H1 (cell line): ENCODE measurements around the gene SHMT2. TPM values are rescaled to one million over a fixed set of nuclear protein-coding genes. Genes with fewer than 3 reads are reported as not detected.

ENCODE experiments used
- CTCF ChIA-PET: fragments of 300-600 bp; sonication (Branson Sonifier 250); formaldehyde crosslinking; loops from one replicate; lab custom pipeline; 2021; ENCODE audit not compliant: partially characterized antibody; lab: Charles Lee
- POLR2A ChIA-PET: fragments of 300-600 bp; sonication (Branson Sonifier 250); formaldehyde crosslinking; loops from one replicate; lab custom pipeline; 2021; ENCODE audit warnings: inconsistent platforms; ENCODE audit not compliant: partially characterized antibody; lab: Charles Lee
- DNase-seq, 2 experiments: peaks; one replicate each; pipeline versions ENCODE4 v3.0.0 to v3.0.0-alpha.2; 2010 to 2022; ENCODE audit warnings: low spot score in 2 of 2, low read depth in 1 of 2, mixed read lengths in 1 of 2
- FAIRE-seq: peaks from 2 replicates; lab custom pipeline; 2011; peaks lifted over from hg19 to GRCh38; lab: Jason Lieb, UNC
- H2AFZ ChIP-seq: 2 replicates; pipeline ENCODE4 v1.8.1; 2012; ENCODE audit warnings: low read length, inconsistent platforms
- H2AK5ac ChIP-seq: 2 replicates; pipeline ENCODE4 v1.6.1; 2013; ENCODE audit warnings: low read depth, low read length
- H2BK120ac ChIP-seq: replicated peaks from 2 replicates; pipeline ENCODE3; 2013; ENCODE audit warnings: low read depth, low read length, inconsistent platforms
- H2BK12ac ChIP-seq: 2 replicates; pipeline ENCODE4 v1.6.1; 2013; ENCODE audit warnings: low read depth, low read length
- H2BK15ac ChIP-seq: 2 replicates; pipeline ENCODE4 v1.6.1; 2013; ENCODE audit warnings: low read length
- H2BK20ac ChIP-seq: 2 replicates; pipeline ENCODE4 v1.6.1; 2013; ENCODE audit warnings: low read length
- H2BK5ac ChIP-seq: 2 replicates; pipeline ENCODE4 v1.6.1; 2013; ENCODE audit warnings: low read depth, low read length
- H3K14ac ChIP-seq: 2 replicates; pipeline ENCODE4 v1.6.1; 2013; ENCODE audit warnings: inconsistent platforms; ENCODE audit not compliant: insufficient read length
- H3K18ac ChIP-seq: 2 replicates; pipeline ENCODE4 v1.6.1; 2013; ENCODE audit warnings: low read length; ENCODE audit errors: extremely low read depth
- H3K23ac ChIP-seq: 2 replicates; pipeline ENCODE4 v1.6.1; 2013; ENCODE audit warnings: inconsistent platforms; ENCODE audit not compliant: insufficient read length
- H3K23me2 ChIP-seq: 2 replicates; pipeline ENCODE4 v1.6.1; 2013; ENCODE audit warnings: low read depth, low read length
- H3K27ac ChIP-seq: 2 replicates; pipeline ENCODE4 v1.6.1; 2011; ENCODE audit warnings: low read depth, low read length, inconsistent platforms
- H3K27me3 ChIP-seq, 4 experiments: replicated peaks in 1 of 4; 1 replicate in 1 of 4; 2 replicates in 3 of 4; pipeline versions ENCODE4 v1.6.1 to v1.8.1; 2011 to 2013; ENCODE audit warnings: low read length in 3 of 4, mild to moderate bottlenecking in 3 of 4, inconsistent platforms in 2 of 4, mixed read lengths in 2 of 4, moderate library complexity in 1 of 4; ENCODE audit not compliant: control insufficient read depth in 3 of 4, insufficient read depth in 3 of 4; ENCODE audit errors: extremely low read depth in 1 of 4
- H3K36me3 ChIP-seq, 4 experiments: 2 replicates each; pipeline versions ENCODE4 v1.6.1 to v1.8.1; 2011 to 2013; ENCODE audit warnings: mild to moderate bottlenecking in 4 of 4, low read length in 3 of 4, moderate library complexity in 2 of 4, control low read depth in 1 of 4, inconsistent platforms in 1 of 4; ENCODE audit not compliant: insufficient read depth in 4 of 4, control insufficient read depth in 2 of 4
- H3K4ac ChIP-seq: replicated peaks from 2 replicates; pipeline ENCODE3; 2013; ENCODE audit warnings: low read length, low read depth, mixed read lengths, inconsistent platforms; ENCODE audit not compliant: insufficient read length
- H3K4me1 ChIP-seq, 4 experiments: replicated peaks in 1 of 4; 1 replicate in 1 of 4; 2 replicates in 3 of 4; pipeline versions ENCODE4 v1.6.1 to v1.8.1; 2011 to 2013; ENCODE audit warnings: low read length in 3 of 4, inconsistent platforms in 2 of 4, mixed read lengths in 1 of 4; ENCODE audit not compliant: insufficient read depth in 4 of 4, control insufficient read depth in 3 of 4
- H3K4me2 ChIP-seq, 2 experiments: 2 replicates each; pipeline versions ENCODE4 v1.6.1 to v1.8.1; 2011 to 2013; ENCODE audit warnings: low read depth in 2 of 2, low read length in 2 of 2, control low read depth in 1 of 2, inconsistent platforms in 1 of 2, mild to moderate bottlenecking in 1 of 2; ENCODE audit not compliant: insufficient read depth in 1 of 2
- H3K4me3 ChIP-seq, 4 experiments: fragments of 200-600, 300-600 bp in 1 of 4; sonication (generic), shearing (Covaris generic), sonication (Bioruptor Twin) in 1 of 4; 2 replicates each; pipeline versions ENCODE4 v1.5.1 to v1.8.1; 2011 to 2016; ENCODE audit warnings: low read length in 4 of 4, low read depth in 3 of 4, control low read depth in 2 of 4, inconsistent platforms in 2 of 4, mild to moderate bottlenecking in 2 of 4, mixed read lengths in 1 of 4, moderate library complexity in 1 of 4; ENCODE audit not compliant: insufficient read depth in 2 of 4; ENCODE audit errors: extremely low read depth in 1 of 4
- H3K56ac ChIP-seq: replicated peaks from 2 replicates; pipeline ENCODE3; 2013; ENCODE audit warnings: low read depth, mild to moderate bottlenecking, mixed read lengths, low read length, inconsistent platforms; ENCODE audit not compliant: insufficient read length
- H3K79me1 ChIP-seq: 2 replicates; pipeline ENCODE4 v1.6.1; 2013; ENCODE audit warnings: low read depth, low read length, control low read depth
- H3K79me2 ChIP-seq, 2 experiments: 2 replicates each; pipeline versions ENCODE4 v1.6.1 to v1.8.1; 2012 to 2013; ENCODE audit warnings: low read length in 2 of 2, mild to moderate bottlenecking in 2 of 2, inconsistent platforms in 1 of 2; ENCODE audit not compliant: insufficient read depth in 2 of 2, control insufficient read depth in 1 of 2
- H3K9ac ChIP-seq, 4 experiments: replicated peaks in 1 of 4; 1 replicate in 1 of 4; 2 replicates in 3 of 4; pipeline versions ENCODE4 v1.6.1 to v1.8.1; 2011 to 2013; ENCODE audit warnings: low read depth in 3 of 4, low read length in 3 of 4, control low read depth in 2 of 4, mild to moderate bottlenecking in 2 of 4, moderate library complexity in 2 of 4, inconsistent platforms in 1 of 4; ENCODE audit errors: extremely low read depth in 1 of 4
- H3K9me3 ChIP-seq, 2 experiments: 2 replicates each; pipeline versions ENCODE4 v1.6.1 to v1.8.1; 2012 to 2013; ENCODE audit warnings: mild to moderate bottlenecking in 2 of 2, moderate library complexity in 2 of 2, control low read depth in 1 of 2, inconsistent platforms in 1 of 2, low read depth in 1 of 2, low read length in 1 of 2, mixed read lengths in 1 of 2; ENCODE audit not compliant: insufficient read depth in 2 of 2
- H4K20me1 ChIP-seq, 2 experiments: replicated peaks in 1 of 2; 2 replicates each; pipeline versions ENCODE3 to v1.8.1; 2011 to 2013; ENCODE audit warnings: inconsistent platforms in 2 of 2, low read length in 2 of 2, mild to moderate bottlenecking in 1 of 2; ENCODE audit not compliant: insufficient read depth in 2 of 2, control insufficient read depth in 1 of 2
- H4K5ac ChIP-seq: 2 replicates; pipeline ENCODE4 v1.6.1; 2013; ENCODE audit warnings: low read length, low read depth, mixed read lengths, inconsistent platforms; ENCODE audit not compliant: insufficient read length
- H4K8ac ChIP-seq: 2 replicates; pipeline ENCODE4 v1.8.0; 2013; ENCODE audit warnings: mild to moderate bottlenecking, moderate library complexity, low read length, inconsistent platforms; ENCODE audit not compliant: insufficient read depth; ENCODE audit errors: extremely low read depth
- H4K91ac ChIP-seq: replicated peaks from 2 replicates; pipeline ENCODE3; 2013; ENCODE audit warnings: low read length, mixed read lengths, inconsistent platforms; ENCODE audit not compliant: insufficient read length
- CBX5 ChIP-seq: fragments of 300-800, 300-1000 bp; sonication (generic); IDR thresholded peaks from 2 replicates; pipeline ENCODE4 v1.7.1; 2016; ENCODE audit warnings: antibody characterized with exemption, low read length, low read depth
- JUN ChIP-seq: IDR thresholded peaks from 2 replicates; pipeline ENCODE4 v1.6.1; 2011; ENCODE audit warnings: low read depth, mild to moderate bottlenecking, improper control_type of control experiment, low read length
- KDM1A ChIP-seq: fragments of 200-600, 300-600 bp; sonication (generic); IDR thresholded peaks from 2 replicates; pipeline ENCODE4 v1.7.1; 2016; ENCODE audit warnings: mild to moderate bottlenecking, low read length, borderline replicate concordance
- RAD21 ChIP-seq, 2 experiments: IDR thresholded peaks in 1 of 2; conservative IDR thresholded peaks in 1 of 2; 2 replicates each; pipeline ENCODE4 v1.6.1; 2011; ENCODE audit warnings: low read depth in 2 of 2, low read length in 2 of 2, improper control_type of control experiment in 1 of 2, inconsistent platforms in 1 of 2, mild to moderate bottlenecking in 1 of 2, moderate library complexity in 1 of 2
- WGBS, 2 experiments: shearing (Covaris generic) in 1 of 2; methylation state at CpG; one replicate each; pipeline versions ENCODE4 v1.1.6 to v1.1.7; 2013 to 2015; ENCODE audit warnings: low lambda C conversion rate in 2 of 2, mixed read lengths in 2 of 2, inconsistent platforms in 1 of 2, low coverage in 1 of 2, missing lambda C conversion rate in 1 of 2; ENCODE audit not compliant: insufficient replicate concordance in 2 of 2, insufficient coverage in 1 of 2, insufficient read length in 1 of 2; ENCODE audit errors: extremely low coverage in 1 of 2, missing lambda C conversion rate in 1 of 2; 5-methylcytosine and 5-hydroxymethylcytosine counted together
- polyA plus RNA-seq, 7 experiments: library from polyadenylated mRNA; depleted of rRNA in 3 of 7; stranded (reverse) in 5 of 7; unstranded in 2 of 7; fragments of >200 nt in 5 of 7; fragments of 200-250 nt in 2 of 7; gene quantifications; 1 replicate in 5 of 7; 2 replicates in 1 of 7; 4 replicates in 1 of 7; pipeline versions ENCODE4 v1.2.1 to v1.2.3, GENCODE V29; 2011 to 2013; ENCODE audit warnings: missing spikeins in 2 of 7, mixed read lengths in 2 of 7
- total RNA-seq: library from RNA; stranded (reverse); fragmentation: NEBNext Ultra II Directional; extraction: Animal tissue kit (Norgen Biotek cat#: 25700); gene quantifications from 2 replicates; pipeline ENCODE4 v1.2.1, GENCODE V29; 2021

SHMT2 gene
- total and polyA plus RNA-seq, 2 of the 8 experiments (the other 6 are each of a cell fraction or from before 2014, with no cell fraction given), result 274 to 520 TPM

- H2BK12ac ChIP-seq, result no peak overlapping the region
- no peak overlapping the region for H3K56ac ChIP-seq
- no peak overlapping the region; the same call in 1 of the 2 replicates for H2AK5ac ChIP-seq
- TF ChIP-seq JUN (no peak), RAD21 (IDR thresholded peaks at IDR 0.05 in 1 of 2, conservative IDR thresholded peaks at IDR 0.05 in 1 of 2; ENCODE audit: low read depth in 2 of 2, low read length in 2 of 2) (no peak), KDM1A (no peak), CBX5 (no peak)
- H2BK5ac ChIP-seq, result no peak overlapping the region
- no peak overlapping the region for H3K27ac ChIP-seq
- no peak overlapping the region for H4K5ac ChIP-seq
- no peak overlapping the region for H3K4ac ChIP-seq
- ChIA-PET POLR2A (interaction anchor here (0.8 to 17.7 kb wide), 6 partner anchors 9 to 238 kb away, joined by 3 to 852 read pairs (median 4); partner anchors contain the start of genes INHBE, SHMT2 and STAC3), CTCF (interaction anchor here (0.6 to 13.4 kb wide), 12 partner anchors 9 to 324 kb away, joined by 3 to 527 read pairs (median 4); partner anchors contain the start of genes INHBE and STAC3)
- H3K4me2 ChIP-seq, result peak overlapping the region in 1 of 2 experiments; percentile 71; a peak in 1 of 4 replicates
- no peak overlapping the region for H3K18ac ChIP-seq
- no peak overlapping the region for H2BK20ac ChIP-seq
- peaks cover 7% of the 10 kb centered on the region for H3K23me2 ChIP-seq
- H3K36me3 ChIP-seq, result no peaks in the 10 kb centered on the region
- 53% methylated on average over 13 of the region's 13 CpGs; no CpG with 5 or more reads in 1 of the 2 experiments for WGBS, 2 experiments
- H3K9ac ChIP-seq, result no peak overlapping the region
- H3K4me1 ChIP-seq, result peaks cover under 1 to 52% (median 35%) of the 10 kb centered on the region in 4 experiments
- no peak overlapping the region for H4K91ac ChIP-seq
- no peaks in the 10 kb centered on the region for H3K79me1 ChIP-seq
- no peak overlapping the region for H2AFZ ChIP-seq
- H3K79me2 ChIP-seq, result no peaks in the 10 kb centered on the region
- no peak overlapping the region for H3K4me3 ChIP-seq
- no peak overlapping the region; the same call in 1 of the 2 replicates for H4K8ac ChIP-seq
- H2BK120ac ChIP-seq, result no peak overlapping the region
- H2BK15ac ChIP-seq, result no peak overlapping the region
- no peak overlapping the region for H3K23ac ChIP-seq
- DNase-seq, result no peak
- H3K27me3 ChIP-seq, result peaks cover 76 to 98% (median 95%) of the 10 kb centered on the region in 4 experiments
- H3K14ac ChIP-seq, result no peak overlapping the region
- FAIRE-seq, result no peak
- H3K9me3 ChIP-seq, result no peaks in the 10 kb centered on the region
- peaks cover 14 to 30% of the 10 kb centered on the region in 2 experiments for H4K20me1 ChIP-seq
Observed at GRCh38 chr12:57222286-57223190, 7.0 kb upstream of the SHMT2 start.
